NCI-H510A treated with DMSO at 0.1 percent for 48 hours (cell line): ENCODE data around the gene RRAGD.

Experiments used
- DNase-seq: peaks from one replicate; lab custom pipeline; 2025; lab: John Stamatoyannopoulos, UW

RRAGD gene

GRCh38 chr6:89412071-89413005 lies at the start of gene RRAGD:
RRAGD (minus strand) TSS chr6:89412273; CDS start chr6:89411993, 280 bp downstream.
- peak; percentile 15 for DNase-seq

- DNase-seq: no peak
These were observed 48.6 kb upstream of the RRAGD start for GRCh38 chr6:89460713-89461112.

DNA sequence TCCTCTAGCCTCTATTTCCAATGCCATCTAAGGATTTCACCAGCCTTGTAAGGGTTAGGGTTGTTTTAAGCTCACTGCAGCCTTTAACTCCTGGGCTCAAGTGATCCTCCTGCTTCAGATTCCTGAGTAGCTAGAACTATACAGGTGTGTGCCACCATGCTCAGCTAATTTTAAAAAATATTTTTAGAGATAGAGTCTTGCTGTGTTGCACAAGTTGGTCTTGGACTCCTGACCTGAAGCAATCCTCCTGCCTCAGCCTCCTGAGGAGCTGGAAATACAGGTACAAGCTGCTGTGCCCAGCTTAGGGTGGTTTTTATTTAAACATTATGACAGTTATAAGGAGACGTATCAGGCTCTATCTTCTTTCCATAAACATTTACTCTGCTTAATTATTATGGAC lies 47.4 kb upstream of the RRAGD start:
- no peak for DNase-seq

DNA sequence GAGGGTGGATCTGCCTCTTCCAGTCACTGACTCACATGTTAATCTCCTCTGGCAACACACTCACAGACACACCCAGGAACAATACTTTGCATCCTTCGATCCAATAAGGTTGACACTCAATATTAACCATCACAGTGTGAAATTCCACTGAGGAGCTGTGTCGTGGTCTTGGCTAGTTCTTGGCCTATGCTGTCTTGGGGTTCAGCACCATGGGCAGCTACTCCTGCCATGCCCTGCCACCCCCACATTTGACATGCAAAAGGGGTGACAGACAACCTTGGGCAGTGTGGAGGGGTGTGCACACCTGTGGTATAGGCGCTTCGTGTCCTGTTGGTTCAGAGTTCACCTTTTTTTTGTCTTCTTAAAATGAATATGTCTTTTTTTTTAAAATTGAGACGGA lies 46.6 kb upstream of the RRAGD start:
- DNase-seq: no peak

GRCh38 chr6:89454300-89454699 lies 42.2 kb upstream of the RRAGD start:
- no peak for DNase-seq

- no peak for DNase-seq
These were observed 40.2 kb upstream of the RRAGD start for GRCh38 chr6:89452281-89452680.

- no peak for DNase-seq
These were observed 37.1 kb upstream of the RRAGD start for GRCh38 chr6:89449193-89449592.

GRCh38 chr6:89443658-89444057 lies 31.6 kb upstream of the RRAGD start:
- DNase-seq: no peak

GRCh38 chr6:89440200-89440599 lies 28.1 kb upstream of the RRAGD start:
- DNase-seq: no peak

DNA sequence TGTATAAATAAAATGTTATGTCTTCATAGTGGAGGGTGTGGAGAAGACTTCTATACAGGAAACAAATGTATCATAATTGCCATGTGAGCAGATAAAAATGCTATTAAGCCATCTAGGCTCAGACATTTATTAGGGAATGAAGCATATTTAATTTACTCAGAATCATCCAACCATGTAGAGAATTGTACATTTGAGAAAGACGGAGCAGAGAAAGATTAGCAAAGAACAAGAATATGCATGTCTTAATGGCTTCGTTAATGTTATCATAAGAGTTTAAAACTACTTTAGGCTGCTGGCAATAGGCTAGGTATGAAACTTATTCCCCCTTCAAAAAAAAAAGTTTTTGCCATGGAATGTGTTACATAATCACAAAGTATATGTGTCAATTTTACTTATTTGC lies 26.9 kb upstream of the RRAGD start:
- DNase-seq: no peak

DNA sequence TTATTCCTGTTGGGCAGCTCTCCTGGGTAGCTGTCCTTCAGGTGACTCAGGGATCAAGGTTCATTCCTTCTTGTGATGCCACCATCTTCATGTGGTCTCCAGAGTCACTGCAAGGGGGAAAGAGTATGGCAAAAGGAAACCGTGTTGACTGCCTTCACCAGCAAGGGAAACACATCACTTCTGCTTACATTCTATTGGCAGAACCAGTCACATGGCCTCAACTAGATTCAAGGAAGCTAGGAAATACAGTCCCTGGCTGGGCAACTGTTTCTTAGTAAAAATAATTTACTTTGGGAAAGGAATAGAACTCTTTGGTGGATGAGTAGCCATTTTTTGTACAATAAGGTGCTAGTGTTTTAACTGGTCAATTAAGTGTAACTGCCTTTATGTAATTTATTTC lies 26.2 kb upstream of the RRAGD start:
- DNase-seq: no peak

- DNase-seq: peak; percentile 31
These were observed 24.2 kb upstream of the RRAGD start for GRCh38 chr6:89436226-89436625.

DNA sequence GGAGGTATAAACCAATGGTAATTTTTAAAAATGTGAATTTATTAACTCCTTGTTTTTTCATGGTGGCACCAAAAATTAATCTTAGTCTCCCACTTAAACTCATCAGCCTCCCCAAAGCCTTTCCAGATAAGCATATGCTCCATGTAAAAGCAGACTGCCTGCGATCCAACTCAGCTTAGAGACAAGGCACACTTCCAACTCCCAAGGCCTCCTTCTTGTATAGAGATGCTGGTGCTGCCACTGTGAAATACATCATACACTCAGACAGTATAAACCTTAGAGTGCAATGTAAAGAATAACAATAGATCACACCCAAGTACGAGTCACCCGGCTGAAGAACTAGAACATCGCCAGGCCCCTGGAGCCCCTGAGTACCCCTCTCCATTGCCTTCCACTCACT lies 22.9 kb upstream of the RRAGD start:
- DNase-seq: peak; percentile 6

GRCh38 chr6:89434150-89434499 lies 22.1 kb upstream of the RRAGD start:
- DNase-seq: no peak

DNA sequence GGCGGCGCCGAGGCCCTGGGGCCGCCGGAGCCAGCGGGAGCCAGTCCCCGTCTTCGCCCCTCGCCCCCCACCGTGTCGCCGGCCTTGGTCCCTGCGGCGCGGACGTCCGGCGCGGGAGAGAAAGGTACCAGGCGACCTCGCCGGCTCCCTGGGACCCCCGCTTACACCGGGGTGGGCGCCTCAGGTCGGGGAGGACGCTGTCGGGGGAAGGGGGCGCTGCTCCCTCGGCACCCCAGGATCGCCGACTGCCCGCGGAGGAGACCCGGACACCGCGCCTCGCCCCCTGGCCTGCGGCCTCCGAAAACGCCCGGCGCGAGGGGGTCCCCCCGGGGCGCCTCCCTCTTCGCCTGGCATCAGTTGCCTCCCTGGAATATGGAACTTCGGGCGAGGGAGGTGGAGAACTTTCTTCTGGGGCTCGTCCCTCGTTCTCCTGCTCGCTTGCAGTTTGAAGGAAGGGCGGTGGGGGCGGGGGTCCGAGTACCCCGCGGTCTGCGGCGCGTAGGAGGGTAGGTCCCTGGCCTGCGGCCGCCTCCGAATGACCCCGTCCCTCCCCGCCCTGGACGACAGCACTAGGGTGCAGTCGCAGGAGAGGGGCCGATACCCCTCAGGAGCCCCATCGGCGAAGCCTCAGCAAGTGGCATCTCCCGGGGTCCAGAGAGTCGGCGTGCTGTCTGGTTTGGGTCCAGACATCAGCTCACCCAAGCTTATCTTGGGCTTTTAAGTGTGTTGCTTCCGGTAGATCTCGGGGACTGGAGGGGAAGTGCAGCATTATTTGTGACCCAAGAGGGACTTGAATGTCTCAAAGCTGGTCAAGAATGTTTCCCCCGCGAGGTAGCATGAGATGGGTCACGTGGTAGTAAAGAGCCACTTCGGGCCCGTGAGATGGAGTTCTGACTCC lies 21.4 kb upstream of the RRAGD start:
- peak; percentile 10 for DNase-seq

DNA sequence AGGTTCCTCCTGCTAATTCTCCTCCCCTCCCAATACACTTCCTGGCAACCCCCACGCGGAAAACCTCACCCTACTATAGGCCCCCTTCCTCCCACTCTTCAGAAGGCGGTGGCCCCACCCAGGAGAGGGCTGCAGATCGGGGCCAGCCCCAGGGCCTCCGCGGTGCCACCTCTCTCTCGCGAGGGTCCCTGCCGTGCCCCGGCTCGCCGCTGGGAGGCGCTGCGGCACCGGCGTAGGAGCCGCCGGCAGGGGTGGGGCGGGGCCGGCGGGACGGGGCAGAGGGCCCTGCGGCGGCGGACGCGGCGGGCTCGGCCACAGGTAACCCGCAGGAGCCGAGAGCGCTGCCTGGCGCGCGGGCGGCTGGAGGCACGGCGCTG lies 20.8 kb upstream of the RRAGD start, which contains the start of gene ANKRD6:
Gene ANKRD6, plus strand, starts transcription at position 278 of the 377 bp plus-strand sequence. CDS start 133,825 bp downstream, outside the sequence.
- peak; percentile 63 for DNase-seq

- DNase-seq: no peak
These were observed 18.3 kb upstream of the RRAGD start for GRCh38 chr6:89430201-89430962.

- no peak for DNase-seq
These were observed 4.7 kb upstream of the RRAGD start for GRCh38 chr6:89416796-89417195.

- DNase-seq: no peak
These were observed 3.1 kb upstream of the RRAGD start for GRCh38 chr6:89415185-89415584.

- no peak for DNase-seq
These were observed 2.1 kb upstream of the RRAGD start for GRCh38 chr6:89414215-89414614.

DNA sequence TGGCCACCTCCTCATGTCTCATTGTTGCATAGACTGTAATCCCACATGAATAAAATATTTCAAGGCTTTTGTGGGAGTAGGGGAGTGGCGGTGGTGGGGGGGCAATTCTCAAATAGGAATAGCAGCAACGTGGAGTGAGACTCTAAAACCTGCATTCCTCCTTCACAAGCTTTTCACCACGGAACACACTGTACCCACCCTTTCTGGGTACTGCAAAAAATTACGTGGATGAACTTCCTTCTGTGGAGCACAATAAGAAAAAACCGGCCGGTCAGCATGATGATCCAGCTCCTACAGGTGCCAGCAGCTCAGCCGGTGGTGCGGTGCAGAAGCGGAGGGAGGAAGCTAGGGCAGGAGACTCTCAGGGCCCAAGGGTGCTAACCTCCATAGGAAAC lies 930 bp upstream of the RRAGD start:
- no peak for DNase-seq
